GM12875 (cell line): ENCODE measurements around the gene RPF1.

Experiments
- H3K4me3 ChIP-seq: one replicate; pipeline ENCODE4 v1.5.1; 2011; ENCODE audit warnings: low read depth, low read length, control low read depth
- CTCF ChIP-seq: IDR thresholded peaks from 2 replicates; pipeline ENCODE4 v1.5.1; 2011; ENCODE audit warnings: low read depth, mild to moderate bottlenecking, control low read depth, inconsistent platforms, low read length, moderate library complexity, borderline replicate concordance; ENCODE audit not compliant: insufficient read depth

Gene RPF1

GRCh38 chr1:84524590-84524989, 45.5 kb downstream of the RPF1 start:
- no peak overlapping the region for H3K4me3 ChIP-seq
- TF ChIP-seq CTCF = no peak

- no peak overlapping the region for H3K4me3 ChIP-seq
- TF ChIP-seq CTCF = no peak
These were observed 46.7 kb downstream of the RPF1 start for GRCh38 chr1:84525779-84526178.

- no peak for TF ChIP-seq CTCF
- H3K4me3 ChIP-seq = no peak overlapping the region
These were observed 59.5 kb downstream of the RPF1 start for GRCh38 chr1:84538599-84538998.

- no peak overlapping the region for H3K4me3 ChIP-seq
- TF ChIP-seq CTCF = no peak
These were observed 60.9 kb downstream of the RPF1 start for GRCh38 chr1:84539972-84540371.

GRCh38 chr1:84540759-84541158, 61.7 kb downstream of the RPF1 start:
- no peak for TF ChIP-seq CTCF
- H3K4me3 ChIP-seq = no peak overlapping the region

GRCh38 chr1:84541679-84542078, 62.6 kb downstream of the RPF1 start:
- H3K4me3 ChIP-seq = no peak overlapping the region
- no peak for TF ChIP-seq CTCF
